ENCODE results near the gene PSMA8.
"Not testable (repeated sequence)": the region's sequence is repeated elsewhere in the genome, so short reads cannot be mapped to it uniquely, and the experiment has no call there.

Gene PSMA8

GRCh38 chr18:26238718-26239117 is 105.0 kb downstream of the PSMA8 start:
- not testable (repeated sequence) for DNase-seq

GRCh38 chr18:26242392-26242791 is 108.7 kb downstream of the PSMA8 start:
- not testable (repeated sequence) for DNase-seq

All from NCI-H1436 treated with DMSO at 0.1 percent for 48 hours (cell line).